Nephron progenitor cell (in vitro differentiated cells): ENCODE data around the gene LAMA1.
A peak's percentile ranks its signal among the peaks of the same experiment; 100 is the strongest.

ENCODE experiments used
- DNase-seq: peaks from one replicate; pipeline ENCODE4 v3.0.0; 2021
- H3K27ac Mint-ChIP-seq: 2 replicates; pipeline ENCODE4 v1.8.0; 2021; ENCODE audit warnings: mild to moderate bottlenecking, moderate library complexity, mixed read lengths
- H3K27me3 Mint-ChIP-seq: 2 replicates; pipeline ENCODE4 v1.8.0; 2021; ENCODE audit warnings: mild to moderate bottlenecking, low read depth, mixed read lengths; ENCODE audit not compliant: poor library complexity
- H3K36me3 Mint-ChIP-seq: 2 replicates; pipeline ENCODE4 v1.8.0; 2021; ENCODE audit warnings: low read depth, mixed read lengths
- H3K4me1 Mint-ChIP-seq: 2 replicates; pipeline ENCODE4 v1.8.0; 2021; ENCODE audit warnings: mixed read lengths
- H3K4me3 Mint-ChIP-seq: 2 replicates; pipeline ENCODE4 v1.8.0; 2021; ENCODE audit warnings: mild to moderate bottlenecking, moderate library complexity, mixed read lengths
- H3K9me3 Mint-ChIP-seq: 2 replicates; pipeline ENCODE4 v1.8.0; 2021; ENCODE audit warnings: mild to moderate bottlenecking, moderate library complexity, mixed read lengths
- CTCF ChIP-seq: fragments of 200-600 bp; sonication (generic); IDR thresholded peaks from 2 replicates; pipeline ENCODE4 v1.5.0; 2021; ENCODE audit warnings: antibody characterized with exemption

The LAMA1 gene

GRCh38 chr18:7070466-7070865, 47.1 kb downstream of the LAMA1 start:
- no peak for TF ChIP-seq CTCF
- H3K9me3 Mint-ChIP-seq: no peaks in the 10 kb centered on the region
- no peak for DNase-seq
- H3K36me3 Mint-ChIP-seq: peaks cover 8% of the 10 kb centered on the region
- no peak overlapping the region for H3K4me3 Mint-ChIP-seq
- no peaks in the 10 kb centered on the region for H3K4me1 Mint-ChIP-seq
- H3K27ac Mint-ChIP-seq: peak overlapping the region; percentile 20
- H3K27me3 Mint-ChIP-seq: peaks cover 5% of the 10 kb centered on the region

GRCh38 chr18:7068871-7069590, 48.6 kb downstream of the LAMA1 start:
- TF ChIP-seq CTCF: no peak
- H3K4me3 Mint-ChIP-seq: no peak overlapping the region
- H3K36me3 Mint-ChIP-seq: peaks cover 8% of the 10 kb centered on the region
- no peak for DNase-seq
- H3K4me1 Mint-ChIP-seq: peaks cover 5% of the 10 kb centered on the region
- peak overlapping the region; percentile 66 for H3K27ac Mint-ChIP-seq
- peaks cover 5% of the 10 kb centered on the region for H3K27me3 Mint-ChIP-seq
- H3K9me3 Mint-ChIP-seq: no peaks in the 10 kb centered on the region

GRCh38 chr18:7066965-7067555, 50.5 kb downstream of the LAMA1 start:
- Mint-ChIP-seq H3K4me3 (no peak overlapping the region), H3K27ac (no peak overlapping the region), H3K9me3 (no peaks in the 10 kb centered on the region), H3K27me3 (peaks cover 6% of the 10 kb centered on the region), H3K36me3 (peaks cover 14% of the 10 kb centered on the region), H3K4me1 (peaks cover 13% of the 10 kb centered on the region)
- TF ChIP-seq CTCF: no peak
- no peak for DNase-seq

- DNase-seq: no peak
These were observed 51.9 kb downstream of the LAMA1 start for GRCh38 chr18:7065736-7066135.

GRCh38 chr18:7064346-7064745, 53.3 kb downstream of the LAMA1 start:
- Mint-ChIP-seq H3K27ac (no peak overlapping the region), H3K4me1 (peaks cover 38% of the 10 kb centered on the region), H3K27me3 (peaks cover 8% of the 10 kb centered on the region), H3K36me3 (peaks cover 21% of the 10 kb centered on the region), H3K9me3 (no peaks in the 10 kb centered on the region), H3K4me3 (no peak overlapping the region)
- TF ChIP-seq CTCF: no peak
- DNase-seq: no peak

More at GRCh38 chr18:7065736-7066135, 51.9 kb downstream of the LAMA1 start:
- Mint-ChIP-seq H3K27ac (no peak overlapping the region), H3K9me3 (no peaks in the 10 kb centered on the region), H3K36me3 (peaks cover 23% of the 10 kb centered on the region), H3K4me3 (no peak overlapping the region), H3K4me1 (peaks cover 26% of the 10 kb centered on the region), H3K27me3 (peaks cover 8% of the 10 kb centered on the region)
- no peak for TF ChIP-seq CTCF

- no peak for TF ChIP-seq CTCF
- no peak for DNase-seq
- no peak overlapping the region for H3K27ac Mint-ChIP-seq
- peaks cover 29% of the 10 kb centered on the region for H3K36me3 Mint-ChIP-seq
- H3K4me3 Mint-ChIP-seq: no peak overlapping the region
- peaks cover 41% of the 10 kb centered on the region for H3K4me1 Mint-ChIP-seq
- H3K27me3 Mint-ChIP-seq: peaks cover 6% of the 10 kb centered on the region
- no peaks in the 10 kb centered on the region for H3K9me3 Mint-ChIP-seq
These were observed 54.8 kb downstream of the LAMA1 start for GRCh38 chr18:7062811-7063210.
